ENCODE measurements around the gene TAS2R41. TPM values are rescaled to one million over a fixed set of nuclear protein-coding genes. Genes with fewer than 3 reads are reported as not detected.

TAS2R41 gene
- total RNA-seq, 4 donors from 2014 or later = not detected

DNA sequence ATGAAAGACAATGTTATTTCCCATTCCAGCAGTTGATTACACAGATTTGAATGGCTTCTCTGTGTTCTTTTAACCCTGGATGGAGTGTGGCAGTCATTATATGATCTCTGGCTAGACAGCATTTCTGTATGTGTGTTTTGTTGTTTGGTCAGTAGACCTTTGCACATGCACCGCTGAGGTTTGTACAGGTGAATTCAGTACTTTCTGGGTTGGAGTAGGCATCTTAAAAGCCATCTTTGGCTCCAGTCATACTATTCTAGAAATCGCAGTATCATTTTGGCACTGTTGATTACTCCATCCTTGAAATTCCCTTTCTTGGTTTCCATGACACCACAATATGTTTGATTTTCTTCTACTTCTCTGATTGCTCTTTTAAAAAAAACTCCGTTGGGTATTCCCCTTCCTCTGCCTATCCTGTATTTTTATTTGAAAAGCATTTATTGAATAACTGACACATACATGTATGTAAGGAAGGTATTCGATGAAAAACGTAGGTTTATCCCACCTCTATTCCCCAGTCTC lies 29.9 kb downstream of the TAS2R41 start:
- Histone ChIP-seq H3K27ac (no peak overlapping the region), H3K4me1 (no peaks in the 10 kb centered on the region), H3K4me3 (no peak overlapping the region), H3K9me3 (no peaks in the 10 kb centered on the region), H3K27me3 (no peaks in the 10 kb centered on the region), H3K36me3 (no peaks in the 10 kb centered on the region)
- WGBS, 2 donors (ENCODE audit: low coverage in 1 of 2) = 81 to 90% methylated on average over 4 to 5 of the region's 5 CpGs
- in situ Hi-C loops (cut with MboI; ENCODE audit: low pct_ligation_motif_present in 1 of 4, low pct_unique_long_range_greater_than_20kb in 1 of 4, low sequenced_read_pairs in 3 of 4) (no loop called here), intact Hi-C loops (cut with DNase I; ENCODE audit: low total_unique reads) (no loop called here)
- DNase-seq = no peak
- TF ChIP-seq POLR2A (IDR thresholded peaks at IDR 0.05) = no peak
- TF ChIP-seq, protein P1, sequence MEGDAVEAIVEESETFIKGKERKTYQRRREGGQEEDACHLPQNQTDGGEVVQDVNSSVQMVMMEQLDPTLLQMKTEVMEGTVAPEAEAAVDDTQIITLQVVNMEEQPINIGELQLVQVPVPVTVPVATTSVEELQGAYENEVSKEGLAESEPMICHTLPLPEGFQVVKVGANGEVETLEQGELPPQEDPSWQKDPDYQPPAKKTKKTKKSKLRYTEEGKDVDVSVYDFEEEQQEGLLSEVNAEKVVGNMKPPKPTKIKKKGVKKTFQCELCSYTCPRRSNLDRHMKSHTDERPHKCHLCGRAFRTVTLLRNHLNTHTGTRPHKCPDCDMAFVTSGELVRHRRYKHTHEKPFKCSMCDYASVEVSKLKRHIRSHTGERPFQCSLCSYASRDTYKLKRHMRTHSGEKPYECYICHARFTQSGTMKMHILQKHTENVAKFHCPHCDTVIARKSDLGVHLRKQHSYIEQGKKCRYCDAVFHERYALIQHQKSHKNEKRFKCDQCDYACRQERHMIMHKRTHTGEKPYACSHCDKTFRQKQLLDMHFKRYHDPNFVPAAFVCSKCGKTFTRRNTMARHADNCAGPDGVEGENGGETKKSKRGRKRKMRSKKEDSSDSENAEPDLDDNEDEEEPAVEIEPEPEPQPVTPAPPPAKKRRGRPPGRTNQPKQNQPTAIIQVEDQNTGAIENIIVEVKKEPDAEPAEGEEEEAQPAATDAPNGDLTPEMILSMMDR (IDR thresholded peaks at IDR 0.05) = no peak
- TF ChIP-seq EP300 (IDR thresholded peaks at IDR 0.05; ENCODE audit: low read depth) = no peak
- TF ChIP-seq POLR2AphosphoS5 (IDR thresholded peaks at IDR 0.05) = no peak

- in situ Hi-C loops (cut with MboI; ENCODE audit: low pct_ligation_motif_present in 1 of 4, low pct_unique_long_range_greater_than_20kb in 1 of 4, low sequenced_read_pairs in 3 of 4) = no loop called here
- no peaks in the 10 kb centered on the region for H3K36me3 ChIP-seq
- H3K27me3 ChIP-seq = no peaks in the 10 kb centered on the region
- 64 to 86% methylated on average over 5 to 49 of the region's 65 CpGs for WGBS, 2 donors (ENCODE audit: low coverage in 1 of 2)
- intact Hi-C loops (cut with DNase I; ENCODE audit: low total_unique reads) = no loop called here
- H3K27ac ChIP-seq = no peak overlapping the region
- H3K4me1 ChIP-seq = no peaks in the 10 kb centered on the region
- no peaks in the 10 kb centered on the region for H3K9me3 ChIP-seq
- DNase-seq = no peak
- TF ChIP-seq EP300 (IDR thresholded peaks at IDR 0.05; ENCODE audit: low read depth) (no peak), POLR2AphosphoS5 (IDR thresholded peaks at IDR 0.05) (no peak), POLR2A (IDR thresholded peaks at IDR 0.05) (no peak)
- TF ChIP-seq, protein P1 (IDR thresholded peaks at IDR 0.05) = no peak
- H3K4me3 ChIP-seq = no peak overlapping the region
These were observed 33.4 kb downstream of the TAS2R41 start for GRCh38 chr7:143510854-143511592.

GRCh38 chr7:143511593-143512047 lies 33.9 kb downstream of the TAS2R41 start:
- Histone ChIP-seq H3K9me3 (no peaks in the 10 kb centered on the region), H3K4me3 (no peak overlapping the region)
- no peak for DNase-seq

More at GRCh38 chr7:143511593-143512047, 33.9 kb downstream of the TAS2R41 start:
- Histone ChIP-seq H3K4me1 (no peaks in the 10 kb centered on the region), H3K36me3 (no peaks in the 10 kb centered on the region), H3K27me3 (no peaks in the 10 kb centered on the region), H3K27ac (no peak overlapping the region)
- intact Hi-C loops (cut with DNase I; ENCODE audit: low total_unique reads) = no loop called here
- TF ChIP-seq, protein P1 (IDR thresholded peaks at IDR 0.05) = no peak
- TF ChIP-seq EP300 (IDR thresholded peaks at IDR 0.05; ENCODE audit: low read depth) (no peak), POLR2A (IDR thresholded peaks at IDR 0.05) (no peak), POLR2AphosphoS5 (IDR thresholded peaks at IDR 0.05) (no peak)
- in situ Hi-C loops (cut with MboI; ENCODE audit: low pct_ligation_motif_present in 1 of 4, low pct_unique_long_range_greater_than_20kb in 1 of 4, low sequenced_read_pairs in 3 of 4) = no loop called here
- 91% methylated on average over 18 of the region's 23 CpGs; no CpG with 5 or more reads in 1 of the 2 donors for WGBS, 2 donors (ENCODE audit: low coverage in 1 of 2)

Data from transverse colon (tissue), 4 donors.